A549 treated with Mapracorat at 1 μM for 4 hours (cell line): ENCODE data around the gene OR1L1. TPM values are rescaled to one million over a fixed set of nuclear protein-coding genes. Genes with fewer than 3 reads are reported as not detected.

Source experiments
- total RNA-seq: library from RNA; stranded (reverse); fragments of 200-300 nt; extraction: Qiagen RNA extraction; gene quantifications from 5 replicates; pipeline ENCODE4 v1.2.3, GENCODE V29; 2022

The OR1L1 gene, protein sequence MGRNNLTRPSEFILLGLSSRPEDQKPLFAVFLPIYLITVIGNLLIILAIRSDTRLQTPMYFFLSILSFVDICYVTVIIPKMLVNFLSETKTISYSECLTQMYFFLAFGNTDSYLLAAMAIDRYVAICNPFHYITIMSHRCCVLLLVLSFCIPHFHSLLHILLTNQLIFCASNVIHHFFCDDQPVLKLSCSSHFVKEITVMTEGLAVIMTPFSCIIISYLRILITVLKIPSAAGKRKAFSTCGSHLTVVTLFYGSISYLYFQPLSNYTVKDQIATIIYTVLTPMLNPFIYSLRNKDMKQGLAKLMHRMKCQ
- total RNA-seq: not detected in 5 replicates

DNA sequence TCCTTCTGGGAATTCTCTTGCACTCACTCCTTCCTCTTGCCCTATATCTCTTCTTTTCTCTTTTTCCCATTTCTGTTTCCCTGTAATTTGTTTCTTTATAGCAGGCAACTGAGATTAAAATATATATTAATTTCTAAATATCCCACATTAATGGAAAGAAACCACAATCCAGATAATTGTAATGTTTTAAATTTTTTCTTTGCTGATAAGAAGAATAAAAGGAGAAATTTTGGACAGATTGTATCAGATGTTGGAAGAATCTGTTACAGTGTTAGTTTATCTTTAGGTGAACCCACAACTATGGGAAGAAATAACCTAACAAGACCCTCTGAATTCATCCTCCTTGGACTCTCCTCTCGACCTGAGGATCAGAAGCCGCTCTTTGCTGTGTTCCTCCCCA lies at the start of gene OR1L1:
TSS of gene OR1L1 (plus strand) at position 301 of the 400 bp plus-strand sequence. CDS start at position 301, 0 bp downstream.

GRCh38 chr9:122614362-122614761 lies 47.2 kb upstream of the OR1L1 start, which contains the start of gene OR1Q1:
OR1Q1 (plus strand) TSS chr9:122614738; CDS start chr9:122614738, 0 bp downstream.

GRCh38 chr9:122657527-122657926 lies 4.0 kb upstream of the OR1L1 start, which contains the start of gene OR1B1:
OR1B1 (minus strand) TSS chr9:122657627.

Other genes with a start within 250 kb of the OR1L1 start
- gene OR1J1, start 183.8 kb upstream of the OR1L1 start, total RNA-seq: not detected in 5 replicates
- gene OR1J2, start 150.9 kb upstream of the OR1L1 start, total RNA-seq: not detected in 5 replicates
- not detected in 5 replicates for gene OR1J4, start 142.6 kb upstream of the OR1L1 start, total RNA-seq
- not detected in 5 replicates for gene OR1N1, start 134.4 kb upstream of the OR1L1 start, total RNA-seq
- not detected in 5 replicates for gene OR1N2, start 108.6 kb upstream of the OR1L1 start, total RNA-seq
- not detected in 5 replicates for gene OR1L8, start 78.3 kb upstream of the OR1L1 start, total RNA-seq
- gene OR1Q1, start 47.0 kb upstream of the OR1L1 start, total RNA-seq: not detected in 5 replicates
- gene OR1B1, start 4.1 kb upstream of the OR1L1 start, total RNA-seq: not detected in 5 replicates
- not detected in 5 replicates for gene OR1L3, start 13.4 kb downstream of the OR1L1 start, total RNA-seq
- gene OR1L4, start 62.3 kb downstream of the OR1L1 start, total RNA-seq: not detected in 5 replicates
- gene OR1L6, start 80.6 kb downstream of the OR1L1 start, total RNA-seq: not detected in 5 replicates
- gene OR5C1, start 127.2 kb downstream of the OR1L1 start, total RNA-seq: not detected in 5 replicates
- gene OR1K1, start 138.4 kb downstream of the OR1L1 start, total RNA-seq: not detected in 5 replicates
- 13.9 to 19.4 TPM (median 15.3 TPM) in 5 replicates for gene PDCL, start 166.9 kb downstream of the OR1L1 start, total RNA-seq
- gene RC3H2, start 243.6 kb downstream of the OR1L1 start, total RNA-seq: 15.9 to 26.4 TPM (median 20.1 TPM) in 5 replicates